Fibroblast of lung (primary cell): ENCODE data around the gene ZNF317.

Source experiments
- CTCF ChIP-seq, 2 donors: IDR thresholded peaks in 1 of 2; conservative IDR thresholded peaks in 1 of 2; 1 replicate in 1 of 2; 2 replicates in 1 of 2; pipeline ENCODE4 v1.5.1; 2011 to 2012; ENCODE audit warnings: low read length in 2 of 2, control low read depth in 1 of 2, inconsistent platforms in 1 of 2, low read depth in 1 of 2, mild to moderate bottlenecking in 1 of 2
- EZH2 ChIP-seq: IDR thresholded peaks from 2 replicates; pipeline ENCODE4 v1.5.1; 2012; ENCODE audit warnings: low read length, control low read depth, mild to moderate bottlenecking; ENCODE audit errors: missing control alignments

- TF ChIP-seq EZH2 (no peak), CTCF (conservative IDR thresholded peaks at IDR 0.05 in 1 of 2, IDR thresholded peaks at IDR 0.05 in 1 of 2; ENCODE audit: low read depth in 1 of 2, low read length in 2 of 2) (no peak)
These were observed 23.6 kb upstream of the ZNF317 start for GRCh38 chr19:9116547-9116946.
